Medulla oblongata (tissue), 1 donor: ENCODE results near the gene GRHPR.

ENCODE experiments used
- DNase-seq: peaks from one replicate; pipeline ENCODE4 v3.0.0-alpha.2; 2015; ENCODE audit errors: extremely low spot score

GRHPR gene

DNA sequence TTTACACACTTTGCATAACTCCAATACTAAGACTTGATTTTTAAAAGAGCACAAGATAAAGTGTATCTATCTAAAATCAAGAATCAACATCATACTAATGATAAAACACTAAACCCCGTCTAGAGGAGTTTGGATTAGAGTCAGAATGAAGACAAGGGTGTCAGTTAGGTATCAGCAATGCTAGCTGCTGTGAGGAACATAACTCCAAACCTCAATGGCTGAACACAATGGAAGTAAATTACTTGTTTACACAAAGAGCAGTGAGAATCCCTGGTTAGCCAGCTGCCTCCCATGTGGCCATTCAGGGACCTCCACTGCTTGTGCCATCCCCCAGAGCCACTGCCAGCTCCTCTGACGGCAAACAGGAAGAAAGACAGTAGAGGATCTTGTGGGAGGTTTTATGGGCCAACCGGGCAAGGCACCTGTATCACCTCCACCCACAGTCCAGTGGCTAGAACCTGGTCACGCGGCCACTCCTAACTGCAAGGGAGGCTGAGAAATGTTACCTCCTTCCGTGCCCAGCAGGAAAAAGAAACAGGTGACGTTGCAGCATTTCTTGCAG, 24.0 kb upstream of the GRHPR start:
- no peak for DNase-seq

- no peak for DNase-seq
Observed at GRCh38 chr9:37399336-37399735, 23.2 kb upstream of the GRHPR start.

GRCh38 chr9:37404590-37404989, 17.9 kb upstream of the GRHPR start:
- DNase-seq = no peak

DNA sequence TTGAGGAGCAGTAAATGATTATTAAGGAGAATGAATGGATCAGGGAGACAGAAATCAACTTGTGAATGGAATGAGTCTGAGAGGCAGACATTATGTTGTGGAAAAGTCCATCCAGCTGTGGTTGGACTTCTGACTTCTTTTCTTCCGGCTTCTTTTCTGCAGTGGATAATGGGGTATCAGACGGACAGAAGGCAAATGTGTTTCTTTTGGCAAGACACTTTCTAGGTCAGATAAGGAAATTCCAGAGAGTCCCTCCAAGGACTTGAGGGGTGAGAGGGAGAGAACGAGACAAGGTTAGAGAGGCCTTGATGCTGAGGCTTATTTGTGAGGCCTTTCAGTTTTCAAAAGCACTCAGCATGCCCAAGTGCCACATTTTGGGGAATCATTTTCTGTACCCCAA, 17.1 kb upstream of the GRHPR start:
- DNase-seq = no peak

GRCh38 chr9:37405764-37406380, 16.6 kb upstream of the GRHPR start:
- no peak for DNase-seq

- DNase-seq = no peak
Observed at GRCh38 chr9:37406603-37407401, 15.7 kb upstream of the GRHPR start.

- no peak for DNase-seq
Observed at GRCh38 chr9:37407468-37407867, 15.0 kb upstream of the GRHPR start.

GRCh38 chr9:37408933-37409710, 13.4 kb upstream of the GRHPR start:
- DNase-seq = no peak

DNA sequence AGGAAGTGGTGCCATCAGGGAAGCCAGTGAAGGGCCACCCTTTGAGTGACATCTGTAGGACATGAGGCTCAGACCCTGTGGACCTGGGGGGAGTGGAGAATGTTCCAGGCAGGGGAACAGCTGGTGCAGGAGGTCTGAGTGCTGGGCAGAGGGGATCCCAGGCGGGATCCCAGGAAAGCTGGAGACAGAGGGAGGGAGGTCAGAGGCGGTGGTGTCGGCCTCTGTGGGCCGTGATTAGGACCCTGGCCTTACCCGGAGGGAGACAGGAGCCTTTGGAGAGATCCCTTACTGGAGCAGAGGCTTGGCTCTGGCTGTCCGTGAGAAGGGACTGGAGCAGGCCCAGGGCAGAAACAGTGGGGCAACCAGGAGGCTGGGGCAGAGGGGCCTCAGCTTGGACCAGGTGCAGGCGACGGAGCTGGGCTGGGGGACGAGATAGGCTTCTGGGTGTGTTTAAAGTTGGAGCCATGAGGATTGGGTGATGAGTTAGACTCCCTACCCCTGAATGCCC, 12.1 kb upstream of the GRHPR start:
- DNase-seq = no peak

GRCh38 chr9:37410969-37411785, 11.3 kb upstream of the GRHPR start:
- no peak for DNase-seq

DNA sequence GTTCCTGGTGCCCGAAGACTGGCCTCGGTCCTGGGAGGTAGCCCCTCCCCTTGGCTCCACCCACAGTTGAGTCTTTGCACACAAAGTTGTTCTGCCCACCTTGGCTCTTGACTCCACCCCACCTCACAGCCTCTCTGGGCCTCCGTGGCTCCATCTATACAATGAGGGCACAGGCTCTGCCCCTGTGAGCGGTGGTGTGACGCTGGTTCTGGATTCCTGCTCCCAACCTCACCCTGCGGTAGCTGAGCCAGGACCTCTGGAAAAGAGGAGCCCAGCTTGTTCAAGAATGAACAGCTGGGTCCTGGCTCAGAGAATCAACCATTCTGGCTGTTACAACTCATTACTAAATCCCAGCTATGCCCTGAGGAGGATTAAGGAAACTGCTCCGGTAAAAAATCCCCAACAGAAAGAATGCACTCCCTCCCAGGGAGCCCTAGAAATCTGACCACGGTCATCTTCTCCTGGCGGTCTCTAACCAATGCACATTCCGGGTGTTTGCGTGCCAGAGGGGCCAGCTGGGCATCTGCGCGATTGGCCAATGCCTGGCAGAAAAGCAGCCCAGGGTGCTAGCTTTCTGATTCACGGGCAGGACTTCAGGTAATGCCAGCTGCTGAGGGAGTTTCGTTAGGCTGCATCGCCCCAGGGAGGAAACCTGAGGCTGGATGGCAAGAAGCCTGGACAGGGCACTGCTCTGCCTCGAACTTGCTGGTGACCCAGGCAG, 9.9 kb upstream of the GRHPR start:
- DNase-seq = no peak

GRCh38 chr9:37413311-37413710, 9.2 kb upstream of the GRHPR start:
- no peak for DNase-seq

- DNase-seq = no peak
Observed at GRCh38 chr9:37414503-37414943, 8.0 kb upstream of the GRHPR start.

DNA sequence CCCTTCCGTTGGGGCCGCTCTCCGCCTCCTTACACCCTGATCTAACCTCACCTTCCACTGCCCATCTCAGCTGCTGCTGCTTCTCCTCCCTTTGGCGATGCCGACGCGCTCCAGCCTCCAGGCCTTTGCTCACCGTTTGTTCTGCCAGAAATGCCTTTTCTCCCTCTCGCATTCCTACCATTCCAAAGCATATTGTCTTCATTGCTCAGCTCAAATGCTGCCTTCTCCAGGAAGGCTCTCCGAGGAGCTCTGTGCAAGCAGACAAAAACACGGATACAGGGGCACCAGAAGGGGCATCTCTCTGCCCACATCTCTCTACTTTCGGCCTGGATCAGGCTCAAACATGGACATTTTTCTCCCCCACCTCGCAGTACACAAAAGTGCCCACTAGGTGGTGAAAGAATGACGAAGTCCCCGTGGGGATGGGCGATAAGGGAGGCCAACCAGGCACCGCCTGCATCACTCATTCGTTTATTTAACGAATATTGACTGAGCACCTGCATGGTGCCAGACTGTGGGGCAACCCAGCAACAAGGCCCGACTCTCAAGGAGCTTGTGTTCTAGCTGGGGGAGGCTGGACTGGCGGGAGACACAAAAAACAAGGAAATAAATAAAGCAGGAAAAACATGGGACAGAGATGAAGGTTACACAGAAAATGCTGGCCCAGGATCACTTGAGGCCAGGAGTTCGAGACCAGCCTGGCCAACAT, 7.3 kb upstream of the GRHPR start:
- DNase-seq = peak; percentile 87

DNA sequence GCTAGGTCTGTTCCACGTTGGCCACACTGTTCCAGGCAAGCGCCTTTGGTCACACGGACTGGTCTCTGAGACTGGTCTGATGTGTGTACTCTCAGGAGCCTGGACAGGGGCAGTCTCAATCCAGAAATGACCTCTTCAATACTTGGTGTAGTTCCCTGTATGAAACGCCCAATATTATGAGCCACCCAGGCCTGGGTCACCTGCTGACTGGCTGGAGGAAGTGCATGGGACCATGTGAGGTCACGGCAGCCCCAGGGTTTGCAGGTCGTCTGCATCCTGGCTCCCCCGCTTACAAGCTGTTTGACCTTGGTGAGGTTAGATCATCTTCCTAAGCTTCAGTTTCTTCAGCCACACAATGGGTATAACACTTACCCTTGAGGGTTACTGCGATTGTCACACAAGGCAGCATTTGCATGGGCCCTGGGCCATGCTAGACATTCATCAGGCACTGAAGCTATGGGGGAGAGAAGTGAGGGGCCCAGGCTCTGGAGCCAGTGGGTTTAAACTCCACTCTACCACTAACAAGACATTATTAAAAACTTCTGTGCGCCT, 5.2 kb upstream of the GRHPR start:
- DNase-seq = no peak

- no peak for DNase-seq
Observed at GRCh38 chr9:37417857-37418618, 4.5 kb upstream of the GRHPR start.

DNA sequence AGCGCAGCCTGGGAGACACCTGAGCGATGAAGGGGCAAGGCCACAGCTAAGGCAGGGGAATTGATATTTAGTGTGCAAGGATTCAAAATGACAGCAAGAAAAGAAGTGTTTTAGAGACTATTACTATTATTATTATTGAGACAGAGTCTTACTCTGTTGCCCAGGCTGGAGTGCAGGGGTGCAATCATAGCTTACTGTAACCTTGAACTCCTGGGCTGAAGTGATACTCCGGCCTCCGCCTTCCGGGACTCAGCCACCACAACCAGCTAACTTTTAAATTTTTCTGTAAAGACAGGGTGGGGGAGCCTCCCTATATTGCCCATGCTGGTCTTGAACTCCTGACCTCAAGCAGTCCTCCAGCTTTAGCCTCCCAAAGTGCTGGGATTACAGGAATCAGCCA, 3.3 kb upstream of the GRHPR start:
- DNase-seq = no peak

DNA sequence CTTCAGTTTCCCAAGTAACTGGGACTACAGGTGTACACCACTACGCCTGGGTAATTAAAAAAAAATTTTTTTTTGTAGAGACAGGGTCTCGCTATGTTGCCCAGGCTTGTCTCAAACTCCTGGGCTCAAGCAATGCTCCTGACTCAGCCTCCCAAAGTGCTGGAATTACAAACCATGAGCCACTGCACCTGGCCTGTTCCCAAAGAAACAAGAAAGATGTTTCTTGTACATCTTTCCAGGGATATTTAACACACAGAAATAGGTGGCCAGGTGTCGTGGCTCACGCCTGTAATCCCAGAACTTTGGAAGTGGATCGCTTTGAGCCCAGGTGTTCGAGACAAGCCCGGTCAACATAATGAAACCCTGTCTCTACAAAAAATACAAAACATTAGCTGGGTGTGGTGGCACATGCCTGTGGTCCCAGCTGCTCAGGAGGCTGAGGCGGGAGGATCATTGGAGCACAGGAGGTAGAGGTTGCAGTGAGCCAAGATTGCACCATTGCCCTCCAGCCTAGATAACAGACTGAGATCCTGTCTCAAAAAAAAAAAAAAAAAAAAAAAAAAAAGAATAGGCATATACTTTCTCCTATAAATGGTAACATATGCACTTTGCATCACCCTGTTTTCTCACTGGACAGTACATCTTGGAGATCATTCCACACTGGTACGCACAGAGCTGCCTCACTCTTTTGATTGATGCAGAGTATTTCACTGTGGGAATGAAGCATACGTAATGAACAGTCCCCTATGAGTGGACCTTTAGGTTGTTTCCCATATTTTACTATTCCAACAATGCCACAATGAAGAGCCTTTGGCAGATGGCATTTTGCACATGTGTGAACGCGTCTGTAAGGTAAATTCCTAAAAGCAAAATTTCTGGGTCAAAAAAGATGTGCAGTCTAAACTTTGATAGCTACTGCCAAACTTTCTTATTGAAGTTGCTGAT, 2.0 kb upstream of the GRHPR start:
- DNase-seq = no peak
